HFFc6 (cell line): Measurements from ENCODE around the gene TCERG1L. TPM values are rescaled to one million over a fixed set of nuclear protein-coding genes. Genes with fewer than 3 reads are reported as not detected.

Source experiments
- DNase-seq: peaks from one replicate; pipeline ENCODE4 v3.0.0-alpha.2; 2018
- H3K27ac Mint-ChIP-seq: 2 replicates; pipeline ENCODE4 v1.8.0; 2020; ENCODE audit warnings: mild to moderate bottlenecking, mixed read lengths
- H3K27me3 Mint-ChIP-seq: 2 replicates; pipeline ENCODE4 v1.8.0; 2021; ENCODE audit warnings: mild to moderate bottlenecking, moderate library complexity, mixed read lengths; ENCODE audit not compliant: insufficient read depth
- H3K36me3 Mint-ChIP-seq: 2 replicates; pipeline ENCODE4 v1.8.0; 2021; ENCODE audit warnings: low read depth, mixed read lengths
- H3K4me1 Mint-ChIP-seq: 2 replicates; pipeline ENCODE4 v1.8.0; 2020; ENCODE audit warnings: low read depth, mixed read lengths
- H3K4me3 Mint-ChIP-seq: 2 replicates; pipeline ENCODE4 v1.8.0; 2020; ENCODE audit warnings: mild to moderate bottlenecking, moderate library complexity, mixed read lengths
- H3K9me3 Mint-ChIP-seq: 2 replicates; pipeline ENCODE4 v1.8.0; 2020; ENCODE audit warnings: mild to moderate bottlenecking, mixed read lengths
- CTCF ChIP-seq: fragments of 200-600 bp; sonication (generic); IDR thresholded peaks from 2 replicates; pipeline ENCODE4 v1.5.0; 2021; ENCODE audit warnings: antibody characterized with exemption, mild to moderate bottlenecking
- total RNA-seq, 6 experiments: library from RNA; stranded (reverse); fragmentation: NEBNext Ultra II Directional; extraction: Animal tissue kit (Norgen Biotek cat#: 25700); gene quantifications; 2 replicates in 1 of 6; 3 replicates in 5 of 6; pipeline ENCODE4 v1.2.3, GENCODE V29; 2021

TCERG1L gene
- total RNA-seq, 6 experiments from 2014 or later, result 0.09 TPM; not detected in 5

- no peaks in the 10 kb centered on the region; the same call in 1 of the 2 replicates for H3K36me3 Mint-ChIP-seq
- no peak overlapping the region for H3K27ac Mint-ChIP-seq
- H3K4me1 Mint-ChIP-seq, result no peaks in the 10 kb centered on the region
- no peak overlapping the region for H3K4me3 Mint-ChIP-seq
- DNase-seq, result no peak
- peaks cover 36% of the 10 kb centered on the region for H3K9me3 Mint-ChIP-seq
- H3K27me3 Mint-ChIP-seq, result no peaks in the 10 kb centered on the region; the same call in 1 of the 2 replicates
- TF ChIP-seq CTCF, result no peak
Measured at GRCh38 chr10:131205556-131205955, 106.0 kb downstream of the TCERG1L start.

- H3K4me3 Mint-ChIP-seq, result no peak overlapping the region
- no peaks in the 10 kb centered on the region for H3K4me1 Mint-ChIP-seq
- H3K27me3 Mint-ChIP-seq, result no peaks in the 10 kb centered on the region; the same call in 1 of the 2 replicates
- no peak overlapping the region for H3K27ac Mint-ChIP-seq
- peaks cover 45% of the 10 kb centered on the region for H3K9me3 Mint-ChIP-seq
- no peaks in the 10 kb centered on the region; the same call in 1 of the 2 replicates for H3K36me3 Mint-ChIP-seq
- no peak for DNase-seq
- TF ChIP-seq CTCF, result no peak
Measured at GRCh38 chr10:131204406-131205152, 106.9 kb downstream of the TCERG1L start.

GRCh38 chr10:131203456-131204357 lies 107.8 kb downstream of the TCERG1L start:
- Mint-ChIP-seq H3K27me3 (no peaks in the 10 kb centered on the region; the same call in 1 of the 2 replicates), H3K9me3 (peaks cover 49% of the 10 kb centered on the region), H3K4me1 (no peaks in the 10 kb centered on the region), H3K27ac (no peak overlapping the region), H3K4me3 (no peak overlapping the region), H3K36me3 (no peaks in the 10 kb centered on the region; the same call in 1 of the 2 replicates)
- no peak for DNase-seq
- no peak for TF ChIP-seq CTCF

GRCh38 chr10:131202990-131203389 lies 108.5 kb downstream of the TCERG1L start:
- TF ChIP-seq CTCF, result no peak

GRCh38 chr10:131201741-131202515 lies 109.6 kb downstream of the TCERG1L start:
- no peak for DNase-seq
- Mint-ChIP-seq H3K27ac (no peak overlapping the region), H3K27me3 (no peaks in the 10 kb centered on the region; the same call in 1 of the 2 replicates), H3K36me3 (no peaks in the 10 kb centered on the region; the same call in 1 of the 2 replicates), H3K4me3 (no peak overlapping the region), H3K9me3 (peaks cover 63% of the 10 kb centered on the region), H3K4me1 (no peaks in the 10 kb centered on the region)
- no peak for TF ChIP-seq CTCF

More at GRCh38 chr10:131202990-131203389, 108.5 kb downstream of the TCERG1L start:
- no peaks in the 10 kb centered on the region; the same call in 1 of the 2 replicates for H3K36me3 Mint-ChIP-seq
- H3K9me3 Mint-ChIP-seq, result peaks cover 55% of the 10 kb centered on the region
- H3K27ac Mint-ChIP-seq, result no peak overlapping the region
- no peak for DNase-seq
- H3K4me3 Mint-ChIP-seq, result no peak overlapping the region
- H3K4me1 Mint-ChIP-seq, result no peaks in the 10 kb centered on the region
- H3K27me3 Mint-ChIP-seq, result no peaks in the 10 kb centered on the region; the same call in 1 of the 2 replicates
